Panc1 (cell line): Measurements from ENCODE around the gene PDE4A. TPM values are rescaled to one million over a fixed set of nuclear protein-coding genes. Genes with fewer than 3 reads are reported as not detected.

Experiments used
- ATAC-seq: fragments of 200-7000 bp; cut with Tn5 transposase; 2 replicates; pipeline ENCODE4 v1.9.1; 2020; ENCODE audit warnings: mild to moderate bottlenecking, moderate library complexity
- BruUV-seq: library from RNA; stranded (reverse); fragments of 400-500 nt; replicated peaks from 2 replicates; lab custom pipeline; 2021; lab: Mats Ljungman, UMichigan
- CTCF ChIA-PET: fragments of 300-600 bp; sonication (Branson Sonifier 250); formaldehyde crosslinking; loops from one replicate; lab custom pipeline; 2022; ENCODE audit warnings: antibody characterized with exemption; lab: Charles Lee
- POLR2A ChIA-PET: fragments of 300-600 bp; sonication (Branson Sonifier 250); formaldehyde crosslinking; loops from one replicate; lab custom pipeline; 2022; ENCODE audit warnings: antibody characterized with exemption; lab: Charles Lee
- DNase-seq: peaks from one replicate; pipeline ENCODE4 v3.0.0-alpha.2; 2010; ENCODE audit warnings: low read depth, low spot score
- H3K27ac ChIP-seq: 2 replicates; pipeline ENCODE4 v1.5.1; 2011; ENCODE audit warnings: mild to moderate bottlenecking, low read length, inconsistent platforms
- H3K27me3 ChIP-seq: fragments of 200-500 bp; sonication (Bioruptor generic); 2 replicates; pipeline ENCODE4 v1.6.0; 2014; ENCODE audit warnings: low read length, inconsistent platforms; ENCODE audit not compliant: control insufficient read depth, insufficient read depth
- H3K36me3 ChIP-seq: fragments of 200-500 bp; sonication (Bioruptor generic); 2 replicates; pipeline ENCODE4 v1.5.1; 2014; ENCODE audit warnings: inconsistent platforms, mild to moderate bottlenecking, low read length, moderate library complexity; ENCODE audit not compliant: control insufficient read depth, insufficient read depth
- H3K4me1 ChIP-seq: 2 replicates; pipeline ENCODE4 v1.5.1; 2011; ENCODE audit warnings: inconsistent platforms, mild to moderate bottlenecking, low read length, moderate library complexity; ENCODE audit not compliant: control insufficient read depth, insufficient read depth
- H3K4me3 ChIP-seq, 2 experiments: 2 replicates each; pipeline ENCODE4 v1.5.1; 2011 to 2012; ENCODE audit warnings: low read depth in 2 of 2, low read length in 2 of 2, mild to moderate bottlenecking in 2 of 2, inconsistent platforms in 1 of 2, moderate library complexity in 1 of 2
- H3K9me3 ChIP-seq: fragments of 200-500 bp; sonication (Bioruptor generic); 2 replicates; pipeline ENCODE4 v1.5.1; 2014; ENCODE audit warnings: low read depth, mild to moderate bottlenecking, inconsistent platforms, low read length, moderate library complexity; ENCODE audit not compliant: control insufficient read depth, insufficient read depth
- POLR2AphosphoS5 ChIP-seq: IDR thresholded peaks from 2 replicates; pipeline ENCODE4 v1.6.1; 2012; ENCODE audit warnings: mild to moderate bottlenecking, low read depth, low read length, moderate library complexity
- SIN3A ChIP-seq: IDR thresholded peaks from 2 replicates; pipeline ENCODE4 v1.6.1; 2012; ENCODE audit warnings: low read depth, mild to moderate bottlenecking, low read length, moderate library complexity, borderline replicate concordance; ENCODE audit not compliant: insufficient read depth
- TCF7L2 ChIP-seq: IDR thresholded peaks from 2 replicates; pipeline ENCODE4 v1.6.1; 2011; ENCODE audit warnings: mild to moderate bottlenecking, low read depth, low read length, inconsistent platforms
- in situ Hi-C: cut with HindIII; loops from 2 replicates; pipeline ENCODE4 v1.10.0; 2016; ENCODE audit warnings: low sequenced_read_pairs, low pct_unique_long_range_greater_than_20kb
- intact Hi-C: fragments of 100-400 bp; cut with micrococcal nuclease; formaldehyde crosslinking; loops from one replicate; pipeline ENCODE4 v1.10.0; 2022; ENCODE audit not compliant: unreplicated experiment
- total RNA-seq: library from RNA; stranded (reverse); gene quantifications from one replicate; pipeline ENCODE4 v1.2.1, GENCODE V29; 2021; ENCODE audit not compliant: unreplicated experiment
- TF ChIP-seq, protein P1 (sequence below): fragments of 450-650 bp; IDR thresholded peaks from 2 replicates; pipeline ENCODE4 v1.5.1; 2017; ENCODE audit warnings: mild to moderate bottlenecking
- TF ChIP-seq, protein P2 (sequence below), 2 experiments: IDR thresholded peaks; 2 replicates each; pipeline ENCODE4 v1.6.1; 2011 to 2012; ENCODE audit warnings: low read depth in 2 of 2, control low read depth in 1 of 2, low read length in 1 of 2, mild to moderate bottlenecking in 1 of 2, moderate library complexity in 1 of 2; ENCODE audit not compliant: insufficient read depth in 1 of 2

Gene PDE4A
- total RNA-seq, 1 experiment from 2014 or later = 25.8 TPM

DNA sequence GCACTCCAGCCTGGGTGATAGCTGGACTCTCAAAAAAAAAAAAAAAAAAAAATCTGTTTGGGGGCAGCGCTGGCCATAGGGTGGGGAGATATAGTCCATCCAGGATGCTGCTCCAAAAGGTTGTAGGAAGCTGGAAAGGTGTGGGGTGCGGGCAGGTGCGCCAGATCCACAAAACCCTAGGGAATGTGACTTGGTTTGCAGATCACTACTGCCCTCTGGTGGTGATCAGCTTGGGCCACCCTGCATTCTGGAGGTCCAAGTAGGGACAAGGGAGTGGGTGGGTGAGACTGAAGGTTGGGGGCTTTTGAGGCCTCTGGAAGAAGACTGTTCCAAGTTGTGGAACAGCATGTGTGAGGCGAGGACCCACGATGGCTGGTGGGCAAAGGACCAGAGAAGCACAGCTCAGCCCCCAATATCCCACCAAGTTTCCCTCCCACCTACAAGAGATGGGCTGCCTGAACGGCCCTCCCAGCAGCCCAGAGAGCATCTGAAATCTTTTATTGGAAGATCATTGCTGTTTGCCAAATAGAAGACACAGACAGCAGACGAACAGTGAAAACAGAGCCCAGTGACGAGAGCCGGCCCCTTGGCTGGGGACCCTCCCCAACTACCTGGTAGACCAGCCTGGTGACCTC, 29.6 kb upstream of the PDE4A start:
- no TSS peak for BruUV-seq
- in situ Hi-C loops = no loop called here
- Histone ChIP-seq H3K4me3 (no peak overlapping the region), H3K36me3 (peaks cover 7% of the 10 kb centered on the region; the same call in 1 of the 2 replicates), H3K9me3 (no peaks in the 10 kb centered on the region), H3K27me3 (no peaks in the 10 kb centered on the region), H3K4me1 (no peaks in the 10 kb centered on the region), H3K27ac (no peak overlapping the region)
- TF ChIP-seq TCF7L2 (no peak), POLR2AphosphoS5 (no peak)
- TF ChIP-seq, protein P1, sequence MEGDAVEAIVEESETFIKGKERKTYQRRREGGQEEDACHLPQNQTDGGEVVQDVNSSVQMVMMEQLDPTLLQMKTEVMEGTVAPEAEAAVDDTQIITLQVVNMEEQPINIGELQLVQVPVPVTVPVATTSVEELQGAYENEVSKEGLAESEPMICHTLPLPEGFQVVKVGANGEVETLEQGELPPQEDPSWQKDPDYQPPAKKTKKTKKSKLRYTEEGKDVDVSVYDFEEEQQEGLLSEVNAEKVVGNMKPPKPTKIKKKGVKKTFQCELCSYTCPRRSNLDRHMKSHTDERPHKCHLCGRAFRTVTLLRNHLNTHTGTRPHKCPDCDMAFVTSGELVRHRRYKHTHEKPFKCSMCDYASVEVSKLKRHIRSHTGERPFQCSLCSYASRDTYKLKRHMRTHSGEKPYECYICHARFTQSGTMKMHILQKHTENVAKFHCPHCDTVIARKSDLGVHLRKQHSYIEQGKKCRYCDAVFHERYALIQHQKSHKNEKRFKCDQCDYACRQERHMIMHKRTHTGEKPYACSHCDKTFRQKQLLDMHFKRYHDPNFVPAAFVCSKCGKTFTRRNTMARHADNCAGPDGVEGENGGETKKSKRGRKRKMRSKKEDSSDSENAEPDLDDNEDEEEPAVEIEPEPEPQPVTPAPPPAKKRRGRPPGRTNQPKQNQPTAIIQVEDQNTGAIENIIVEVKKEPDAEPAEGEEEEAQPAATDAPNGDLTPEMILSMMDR = peak; percentile 85
- DNase-seq (peak; percentile 36), ATAC-seq (peak; percentile 78)
- intact Hi-C loops = no loop called here
- POLR2A ChIA-PET = no interaction called here
- CTCF ChIA-PET = interaction anchor here (0.6 to 1.1 kb wide), 5 partner anchors 28 to 221 kb away, joined by 3 to 13 read pairs (median 6); no protein-coding TSS in a partner anchor

DNA sequence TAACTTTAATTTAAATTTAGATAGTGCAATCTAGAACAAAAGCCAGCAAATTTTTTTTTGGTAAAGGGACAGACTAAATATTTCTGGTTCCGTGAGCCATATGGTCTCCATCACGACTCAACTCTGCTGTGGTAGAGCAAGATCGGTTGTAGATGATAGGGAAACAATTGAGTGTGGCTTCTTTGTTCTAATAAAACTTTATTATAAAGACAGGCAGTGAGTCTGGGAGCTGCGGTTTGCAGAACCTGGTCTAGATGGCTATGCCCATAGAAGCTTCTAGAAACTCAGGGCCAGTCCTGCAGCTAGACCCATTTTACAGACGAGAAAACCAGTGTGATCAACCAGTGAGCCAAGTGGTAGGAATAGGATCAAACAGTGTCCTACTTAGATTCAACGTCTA, 28.2 kb upstream of the PDE4A start:
- Histone ChIP-seq H3K4me1 (no peaks in the 10 kb centered on the region), H3K27me3 (no peaks in the 10 kb centered on the region), H3K36me3 (peaks cover 7% of the 10 kb centered on the region; the same call in 1 of the 2 replicates), H3K27ac (no peak overlapping the region), H3K9me3 (no peaks in the 10 kb centered on the region), H3K4me3 (no peak overlapping the region)
- CTCF ChIA-PET = interaction anchor here (0.6 to 2.0 kb wide), 2 partner anchors 95 to 132 kb away, joined by 5 to 6 read pairs; no protein-coding TSS in a partner anchor
- DNase-seq (no peak), ATAC-seq (no peak)
- TF ChIP-seq, protein P2, sequence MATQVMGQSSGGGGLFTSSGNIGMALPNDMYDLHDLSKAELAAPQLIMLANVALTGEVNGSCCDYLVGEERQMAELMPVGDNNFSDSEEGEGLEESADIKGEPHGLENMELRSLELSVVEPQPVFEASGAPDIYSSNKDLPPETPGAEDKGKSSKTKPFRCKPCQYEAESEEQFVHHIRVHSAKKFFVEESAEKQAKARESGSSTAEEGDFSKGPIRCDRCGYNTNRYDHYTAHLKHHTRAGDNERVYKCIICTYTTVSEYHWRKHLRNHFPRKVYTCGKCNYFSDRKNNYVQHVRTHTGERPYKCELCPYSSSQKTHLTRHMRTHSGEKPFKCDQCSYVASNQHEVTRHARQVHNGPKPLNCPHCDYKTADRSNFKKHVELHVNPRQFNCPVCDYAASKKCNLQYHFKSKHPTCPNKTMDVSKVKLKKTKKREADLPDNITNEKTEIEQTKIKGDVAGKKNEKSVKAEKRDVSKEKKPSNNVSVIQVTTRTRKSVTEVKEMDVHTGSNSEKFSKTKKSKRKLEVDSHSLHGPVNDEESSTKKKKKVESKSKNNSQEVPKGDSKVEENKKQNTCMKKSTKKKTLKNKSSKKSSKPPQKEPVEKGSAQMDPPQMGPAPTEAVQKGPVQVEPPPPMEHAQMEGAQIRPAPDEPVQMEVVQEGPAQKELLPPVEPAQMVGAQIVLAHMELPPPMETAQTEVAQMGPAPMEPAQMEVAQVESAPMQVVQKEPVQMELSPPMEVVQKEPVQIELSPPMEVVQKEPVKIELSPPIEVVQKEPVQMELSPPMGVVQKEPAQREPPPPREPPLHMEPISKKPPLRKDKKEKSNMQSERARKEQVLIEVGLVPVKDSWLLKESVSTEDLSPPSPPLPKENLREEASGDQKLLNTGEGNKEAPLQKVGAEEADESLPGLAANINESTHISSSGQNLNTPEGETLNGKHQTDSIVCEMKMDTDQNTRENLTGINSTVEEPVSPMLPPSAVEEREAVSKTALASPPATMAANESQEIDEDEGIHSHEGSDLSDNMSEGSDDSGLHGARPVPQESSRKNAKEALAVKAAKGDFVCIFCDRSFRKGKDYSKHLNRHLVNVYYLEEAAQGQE (IDR thresholded peaks at IDR 0.05; ENCODE audit: insufficient read depth in 1 of 2, low read depth in 2 of 2, low read length in 1 of 2) = no peak
- TF ChIP-seq, protein P1 = no peak
- TF ChIP-seq TCF7L2 = no peak
- no peak for TF ChIP-seq POLR2AphosphoS5
- TF ChIP-seq SIN3A = no peak
- in situ Hi-C loops (no loop called here), intact Hi-C loops (no loop called here)
- POLR2A ChIA-PET = no interaction called here
- BruUV-seq = no TSS peak
